ENCODE data around the gene B3GAT2.
A peak's percentile ranks its signal among the peaks of the same experiment; 100 is the strongest.

B3GAT2 gene

DNA sequence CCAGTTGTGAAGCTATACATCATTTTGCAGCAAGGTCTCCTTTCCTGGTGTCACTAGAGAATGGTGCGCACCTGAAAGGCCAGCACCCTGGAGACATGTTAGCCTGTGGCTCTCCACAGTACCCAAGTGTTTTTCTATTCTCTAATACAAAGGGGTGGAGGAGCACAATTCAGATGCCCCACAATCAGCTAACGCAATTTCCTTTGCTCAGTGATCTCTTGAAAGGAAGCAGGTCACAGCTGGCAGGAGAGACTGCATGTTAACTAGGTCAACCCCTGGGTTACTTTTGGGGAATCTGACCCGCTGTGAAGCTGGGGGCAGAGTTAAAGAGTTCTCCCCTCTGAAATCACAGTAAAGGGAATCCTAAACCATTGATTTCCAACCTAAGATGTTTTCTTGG lies 92.5 kb downstream of the B3GAT2 start:
- Histone ChIP-seq H3K79me2 (ENCODE audit: low read length) (no peaks in the 10 kb centered on the region), H4K20me1 (ENCODE audit: insufficient read depth, low read length) (0 out of 2 replicates have a peak, but pooled peaks cover 5% of the 10 kb centered on the region), H3K4me3 (ENCODE audit: low read length) (no peak overlapping the region), H3K9ac (ENCODE audit: low read length) (no peak overlapping the region), H3K4me1 (ENCODE audit: low read length) (peaks cover 42% of the 10 kb centered on the region), H3K36me3 (replicated peaks; ENCODE audit: low read depth, low read length) (peaks cover 17% of the 10 kb centered on the region), H2AFZ (ENCODE audit: low read depth, low read length) (no peak overlapping the region), H3K27ac (ENCODE audit: low read length) (no peak overlapping the region), H3K4me2 (ENCODE audit: low read length) (no peak overlapping the region), H3K27me3 (ENCODE audit: low read depth, low read length) (no peaks in the 10 kb centered on the region), H3K9me3 (ENCODE audit: insufficient read depth, low read length) (0 out of 2 replicates have a peak, but pooled peaks cover 5% of the 10 kb centered on the region)
- TF ChIP-seq, protein P1, sequence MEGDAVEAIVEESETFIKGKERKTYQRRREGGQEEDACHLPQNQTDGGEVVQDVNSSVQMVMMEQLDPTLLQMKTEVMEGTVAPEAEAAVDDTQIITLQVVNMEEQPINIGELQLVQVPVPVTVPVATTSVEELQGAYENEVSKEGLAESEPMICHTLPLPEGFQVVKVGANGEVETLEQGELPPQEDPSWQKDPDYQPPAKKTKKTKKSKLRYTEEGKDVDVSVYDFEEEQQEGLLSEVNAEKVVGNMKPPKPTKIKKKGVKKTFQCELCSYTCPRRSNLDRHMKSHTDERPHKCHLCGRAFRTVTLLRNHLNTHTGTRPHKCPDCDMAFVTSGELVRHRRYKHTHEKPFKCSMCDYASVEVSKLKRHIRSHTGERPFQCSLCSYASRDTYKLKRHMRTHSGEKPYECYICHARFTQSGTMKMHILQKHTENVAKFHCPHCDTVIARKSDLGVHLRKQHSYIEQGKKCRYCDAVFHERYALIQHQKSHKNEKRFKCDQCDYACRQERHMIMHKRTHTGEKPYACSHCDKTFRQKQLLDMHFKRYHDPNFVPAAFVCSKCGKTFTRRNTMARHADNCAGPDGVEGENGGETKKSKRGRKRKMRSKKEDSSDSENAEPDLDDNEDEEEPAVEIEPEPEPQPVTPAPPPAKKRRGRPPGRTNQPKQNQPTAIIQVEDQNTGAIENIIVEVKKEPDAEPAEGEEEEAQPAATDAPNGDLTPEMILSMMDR (IDR thresholded peaks at IDR 0.05; ENCODE audit: low read depth, low read length), result no peak
- no peak for TF ChIP-seq EZH2phosphoT487 (IDR thresholded peaks at IDR 0.05; ENCODE audit: low read depth)

DNA sequence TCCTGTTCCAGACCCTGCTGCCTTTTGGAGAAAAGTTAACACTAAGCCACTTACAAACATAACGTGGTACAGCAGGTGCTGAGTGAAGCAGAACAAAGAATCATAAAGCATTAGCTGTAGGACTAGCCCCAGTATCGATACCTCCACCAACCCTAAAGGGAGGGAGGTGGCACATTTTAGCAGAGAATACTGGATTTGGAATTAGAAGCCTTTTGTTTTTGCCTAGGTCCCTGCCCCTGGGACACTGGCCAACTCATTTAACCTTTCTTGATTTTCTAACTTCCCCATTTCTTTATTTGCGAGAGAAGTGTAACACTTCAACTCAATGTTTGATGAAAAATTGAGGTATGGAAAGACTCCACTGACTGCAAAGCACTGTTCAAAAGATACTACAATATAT lies 93.5 kb downstream of the B3GAT2 start:
- H3K36me3 ChIP-seq (replicated peaks; ENCODE audit: low read depth, low read length), result peaks cover 26% of the 10 kb centered on the region
- no peaks in the 10 kb centered on the region for H3K27me3 ChIP-seq (ENCODE audit: low read depth, low read length)
- no peak for TF ChIP-seq EZH2phosphoT487 (IDR thresholded peaks at IDR 0.05; ENCODE audit: low read depth)
- TF ChIP-seq, protein P1 (IDR thresholded peaks at IDR 0.05; ENCODE audit: low read depth, low read length), result no peak
- H3K4me3 ChIP-seq (ENCODE audit: low read length), result no peak overlapping the region; the same call in 1 of the 2 replicates
- H2AFZ ChIP-seq (ENCODE audit: low read depth, low read length), result no peak overlapping the region
- no peak overlapping the region; the same call in 1 of the 2 replicates for H3K27ac ChIP-seq (ENCODE audit: low read length)
- H3K79me2 ChIP-seq (ENCODE audit: low read length), result no peaks in the 10 kb centered on the region
- H3K4me1 ChIP-seq (ENCODE audit: low read length), result peaks cover 38% of the 10 kb centered on the region
- no peak overlapping the region for H3K9ac ChIP-seq (ENCODE audit: low read length)
- H3K9me3 ChIP-seq (ENCODE audit: insufficient read depth, low read length), result 0 out of 2 replicates have a peak, but pooled peaks cover 5% of the 10 kb centered on the region
- 0 out of 2 replicates have a peak, but pooled peaks cover 5% of the 10 kb centered on the region for H4K20me1 ChIP-seq (ENCODE audit: insufficient read depth, low read length)
- peak overlapping the region; percentile 61 for H3K4me2 ChIP-seq (ENCODE audit: low read length)

DNA sequence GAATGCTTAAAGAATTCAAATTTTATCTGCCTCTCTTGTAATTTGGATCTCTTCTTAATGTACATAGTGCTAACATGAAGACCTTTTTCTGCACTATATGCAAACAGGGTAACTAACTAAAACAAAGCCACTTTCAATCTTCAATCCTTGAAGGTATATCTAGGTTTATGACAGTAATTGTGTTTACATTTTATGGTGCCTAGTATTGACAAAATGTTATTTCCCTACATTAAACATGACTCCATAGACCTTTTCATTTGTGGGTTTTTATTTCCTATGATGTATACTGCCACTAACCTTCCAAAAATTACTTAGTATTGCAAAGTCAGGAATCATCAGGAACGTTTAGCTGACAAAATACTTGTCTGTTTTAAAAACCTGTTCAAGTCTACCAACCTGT lies 95.9 kb downstream of the B3GAT2 start:
- H3K4me2 ChIP-seq (ENCODE audit: low read length), result no peak overlapping the region
- H3K27ac ChIP-seq (ENCODE audit: low read length), result no peak overlapping the region
- peaks cover 29% of the 10 kb centered on the region for H3K36me3 ChIP-seq (replicated peaks; ENCODE audit: low read depth, low read length)
- H3K4me3 ChIP-seq (ENCODE audit: low read length), result no peak overlapping the region
- H3K27me3 ChIP-seq (ENCODE audit: low read depth, low read length), result no peaks in the 10 kb centered on the region
- H4K20me1 ChIP-seq (ENCODE audit: insufficient read depth, low read length), result peaks cover 9% of the 10 kb centered on the region
- TF ChIP-seq EZH2phosphoT487 (IDR thresholded peaks at IDR 0.05; ENCODE audit: low read depth), result no peak
- TF ChIP-seq, protein P1 (IDR thresholded peaks at IDR 0.05; ENCODE audit: low read depth, low read length), result no peak
- H3K9ac ChIP-seq (ENCODE audit: low read length), result no peak overlapping the region
- H3K9me3 ChIP-seq (ENCODE audit: insufficient read depth, low read length), result no peaks in the 10 kb centered on the region
- H3K79me2 ChIP-seq (ENCODE audit: low read length), result no peaks in the 10 kb centered on the region
- H3K4me1 ChIP-seq (ENCODE audit: low read length), result peaks cover 43% of the 10 kb centered on the region
- H2AFZ ChIP-seq (ENCODE audit: low read depth, low read length), result no peak overlapping the region

DNA sequence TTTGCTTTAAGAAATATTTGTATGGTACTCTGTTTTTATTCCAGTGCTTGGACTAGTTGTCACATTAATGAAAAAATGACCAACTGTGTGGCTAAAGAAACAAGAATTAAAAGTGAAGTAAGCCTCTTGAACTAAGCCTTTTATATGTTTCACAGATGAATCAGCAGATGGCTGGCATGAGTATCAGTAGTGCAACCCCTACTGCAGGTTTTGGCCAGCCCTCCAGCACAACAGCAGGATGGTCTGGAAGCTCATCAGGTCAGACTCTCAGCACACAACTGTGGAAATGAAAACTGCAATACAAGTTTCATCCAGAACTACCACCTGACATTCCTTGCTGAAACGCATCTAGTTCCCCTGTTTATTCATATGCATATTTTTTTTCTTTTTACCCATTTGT lies 96.8 kb downstream of the B3GAT2 start:
- Histone ChIP-seq H3K36me3 (replicated peaks; ENCODE audit: low read depth, low read length) (peaks cover 29% of the 10 kb centered on the region), H4K20me1 (ENCODE audit: insufficient read depth, low read length) (peaks cover 9% of the 10 kb centered on the region), H2AFZ (ENCODE audit: low read depth, low read length) (no peak overlapping the region), H3K4me2 (ENCODE audit: low read length) (no peak overlapping the region), H3K27me3 (ENCODE audit: low read depth, low read length) (no peaks in the 10 kb centered on the region), H3K4me1 (ENCODE audit: low read length) (peaks cover 43% of the 10 kb centered on the region), H3K27ac (ENCODE audit: low read length) (no peak overlapping the region), H3K9ac (ENCODE audit: low read length) (no peak overlapping the region), H3K79me2 (ENCODE audit: low read length) (no peaks in the 10 kb centered on the region), H3K4me3 (ENCODE audit: low read length) (no peak overlapping the region), H3K9me3 (ENCODE audit: insufficient read depth, low read length) (no peaks in the 10 kb centered on the region)
- TF ChIP-seq, protein P1 (IDR thresholded peaks at IDR 0.05; ENCODE audit: low read depth, low read length), result no peak
- TF ChIP-seq EZH2phosphoT487 (IDR thresholded peaks at IDR 0.05; ENCODE audit: low read depth), result no peak
